Urothelium cell line (cell line): ENCODE measurements around the gene UNC5B.
A peak's percentile ranks its signal among the peaks of the same experiment; 100 is the strongest.

Experiments
- DNase-seq: peaks from one replicate; pipeline ENCODE4 v3.0.0; 2011; ENCODE audit warnings: low spot score, mixed read lengths
- FAIRE-seq: peaks from 2 replicates; lab custom pipeline; 2011; peaks lifted over from hg19 to GRCh38; lab: Jason Lieb, UNC

The UNC5B gene

DNA sequence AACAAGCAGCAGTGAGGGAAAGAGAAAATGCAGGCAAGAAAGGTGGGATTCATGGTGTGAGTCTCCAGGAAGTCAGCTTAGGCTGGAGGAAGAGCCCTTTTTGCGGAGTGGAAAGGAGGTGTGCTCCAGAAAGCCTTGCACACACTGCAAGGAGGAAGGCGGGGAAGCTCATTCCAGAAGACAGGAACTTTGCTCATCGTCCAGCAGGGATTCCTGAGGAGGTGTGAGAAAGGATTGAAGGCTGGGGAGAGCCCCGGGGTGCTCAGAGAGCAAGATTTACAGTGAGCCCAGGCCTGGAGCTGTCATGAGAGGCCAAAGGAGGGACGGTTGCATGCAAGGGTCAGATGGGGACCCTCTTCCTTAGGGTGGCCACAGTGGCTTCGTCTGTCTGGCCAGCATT, 124.3 kb downstream of the UNC5B start:
- no peak for FAIRE-seq
- no peak for DNase-seq

DNA sequence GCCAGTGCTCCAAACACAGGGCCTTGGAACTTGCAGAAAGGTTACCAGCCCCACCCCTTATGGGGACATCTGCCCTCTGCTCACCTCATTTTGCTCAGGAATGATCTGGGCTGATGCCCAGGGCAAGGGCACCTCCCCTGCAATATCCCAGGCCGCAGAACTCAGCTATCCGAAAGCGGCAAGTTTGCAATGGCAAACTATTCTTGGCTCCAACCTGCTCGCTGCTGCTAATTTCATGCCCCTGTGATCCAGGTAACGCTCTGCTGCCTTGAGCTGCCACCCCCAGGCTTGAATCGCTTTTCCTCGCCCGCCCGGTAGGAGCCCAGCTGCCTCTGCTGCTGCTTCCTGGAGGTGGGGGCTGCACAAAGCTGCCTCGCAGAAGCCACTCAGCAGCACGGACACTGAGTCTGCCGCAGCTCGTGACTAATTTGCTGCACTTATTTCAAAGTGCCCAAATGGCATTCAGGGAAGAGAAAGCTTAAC, 124.9 kb downstream of the UNC5B start:
- no peak for FAIRE-seq
- no peak for DNase-seq

GRCh38 chr10:71338728-71339495, 126.5 kb downstream of the UNC5B start:
- no peak for FAIRE-seq
- DNase-seq: no peak

GRCh38 chr10:71339796-71340589, 127.6 kb downstream of the UNC5B start:
- DNase-seq: peak; percentile 76
- FAIRE-seq: no peak

DNA sequence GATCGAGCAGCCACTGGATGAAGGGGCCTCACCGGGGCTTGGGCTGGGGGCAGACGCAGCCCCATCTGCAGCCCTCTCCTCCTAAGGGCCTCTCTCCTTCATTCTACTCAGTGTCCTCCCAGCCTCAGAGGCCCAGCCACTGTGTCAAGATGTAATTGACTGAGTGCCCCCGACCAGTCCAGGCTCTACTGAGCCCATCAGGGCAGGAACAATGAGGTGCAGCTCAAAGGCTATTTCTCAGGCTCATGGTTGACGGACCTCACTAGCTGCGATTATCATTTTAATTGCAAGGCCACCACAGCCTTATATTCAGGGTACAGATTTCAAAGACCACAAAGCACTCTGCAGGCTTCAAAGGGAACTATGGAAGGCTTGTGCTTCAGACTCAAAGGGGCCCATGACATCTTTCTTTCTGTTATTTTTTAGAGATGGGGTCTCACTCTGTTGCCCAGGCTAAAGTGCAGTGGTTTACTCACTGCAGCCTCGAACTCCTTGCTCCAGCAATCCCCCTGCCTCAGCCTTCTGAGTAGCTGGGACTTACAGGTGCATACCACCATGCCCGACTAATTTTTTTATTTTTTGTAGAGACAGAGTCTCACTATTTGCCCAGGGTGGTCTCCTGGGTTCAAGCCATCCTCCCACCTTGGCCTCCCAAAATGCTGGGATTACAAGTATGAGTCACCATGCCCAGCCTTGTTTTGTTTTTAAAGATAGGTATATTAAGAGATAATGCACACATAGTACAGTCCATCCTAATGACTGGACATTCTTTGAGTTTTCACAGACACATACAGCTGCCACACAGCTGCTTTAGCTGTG, 130.4 kb downstream of the UNC5B start:
- FAIRE-seq (no peak), DNase-seq (no peak)

- DNase-seq (no peak), FAIRE-seq (no peak)
Observed at GRCh38 chr10:71343392-71343773, 131.0 kb downstream of the UNC5B start.

GRCh38 chr10:71344154-71344925, 132.0 kb downstream of the UNC5B start:
- FAIRE-seq (no peak), DNase-seq (no peak)

DNA sequence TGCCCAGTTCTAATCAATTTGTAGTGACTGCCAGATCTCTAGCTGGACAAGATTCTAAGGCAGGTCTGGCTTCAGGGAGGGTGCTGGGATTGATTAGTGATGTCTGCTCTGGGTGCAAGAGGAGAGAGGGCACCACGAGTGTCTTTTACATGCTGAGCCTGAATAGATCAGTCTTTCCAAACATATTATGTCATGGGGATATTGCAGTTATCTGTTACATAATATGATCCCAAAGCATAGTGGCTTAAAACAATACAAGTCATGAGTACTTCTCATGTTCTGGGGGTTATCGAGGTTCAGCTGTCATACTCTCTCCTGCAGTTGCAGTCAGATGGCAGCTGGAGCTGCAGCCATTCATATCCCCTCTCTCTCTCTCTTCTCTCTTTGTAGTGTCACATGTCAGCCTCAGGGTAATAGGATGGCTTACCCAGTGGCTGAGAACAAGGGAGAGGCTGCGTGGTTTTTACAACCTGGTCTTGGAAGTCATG, 132.7 kb downstream of the UNC5B start:
- FAIRE-seq: no peak
- no peak for DNase-seq

DNA sequence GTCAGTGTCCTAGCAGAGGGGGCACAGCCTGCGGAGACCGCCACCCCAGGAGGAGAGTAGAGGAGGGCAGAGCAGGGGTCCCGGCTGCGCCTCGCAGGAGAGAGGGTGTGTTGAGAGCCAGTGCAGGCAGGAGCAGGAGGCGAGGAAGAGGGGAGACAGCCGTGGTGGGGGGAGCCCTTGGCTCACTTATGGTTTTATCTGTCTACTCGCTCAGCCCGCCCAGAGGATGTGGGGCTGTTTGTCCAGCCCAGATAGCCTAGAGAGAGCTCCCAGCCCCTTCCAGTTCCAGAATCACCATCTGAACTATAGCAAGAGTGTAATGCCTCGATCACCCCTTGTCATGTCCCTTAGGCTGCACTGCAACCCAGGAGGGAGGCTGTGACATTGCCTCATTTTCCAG, 133.3 kb downstream of the UNC5B start:
- DNase-seq: no peak
- FAIRE-seq: no peak

- no peak for DNase-seq
- FAIRE-seq: no peak
Observed at GRCh38 chr10:71346731-71347130, 134.4 kb downstream of the UNC5B start.

DNA sequence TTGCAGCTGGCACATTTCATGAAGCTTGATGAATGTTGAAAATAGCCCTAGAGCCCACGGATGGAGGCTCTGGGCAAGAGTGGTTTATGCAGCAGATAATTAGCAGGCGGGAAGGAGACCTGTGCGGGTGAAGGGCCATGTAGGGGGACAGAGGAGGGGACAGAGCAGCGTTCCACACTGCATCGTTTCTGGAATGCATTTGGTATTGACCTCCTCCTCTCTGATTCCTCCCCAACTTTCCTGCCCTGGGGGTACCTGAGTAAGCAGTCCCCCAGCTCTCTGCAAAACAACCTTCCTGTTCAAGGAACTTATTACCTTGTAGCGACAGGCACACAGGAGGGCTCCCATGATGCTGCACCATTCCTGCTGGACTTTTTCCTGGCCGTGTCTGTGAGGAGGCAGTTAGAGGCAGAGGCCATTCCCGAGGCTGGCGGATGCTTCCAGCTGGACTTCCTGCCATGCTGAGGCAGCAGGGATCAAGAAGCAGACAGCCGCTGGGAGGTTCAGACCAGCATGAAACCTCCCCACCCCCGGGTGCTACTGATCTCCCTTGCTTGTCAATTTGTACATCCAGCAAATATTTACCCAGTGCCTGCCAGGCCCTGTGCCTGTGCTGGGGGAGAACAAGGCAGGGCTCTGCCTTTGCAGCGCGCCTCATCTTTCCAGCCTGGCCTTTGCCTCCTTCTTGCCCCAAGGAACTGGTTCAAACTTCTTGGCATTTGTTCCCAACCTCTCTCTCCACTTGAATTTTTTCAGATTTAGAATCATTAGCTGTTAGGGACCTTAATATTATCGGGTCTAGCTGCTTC, 135.4 kb downstream of the UNC5B start:
- FAIRE-seq (no peak), DNase-seq (no peak)

DNA sequence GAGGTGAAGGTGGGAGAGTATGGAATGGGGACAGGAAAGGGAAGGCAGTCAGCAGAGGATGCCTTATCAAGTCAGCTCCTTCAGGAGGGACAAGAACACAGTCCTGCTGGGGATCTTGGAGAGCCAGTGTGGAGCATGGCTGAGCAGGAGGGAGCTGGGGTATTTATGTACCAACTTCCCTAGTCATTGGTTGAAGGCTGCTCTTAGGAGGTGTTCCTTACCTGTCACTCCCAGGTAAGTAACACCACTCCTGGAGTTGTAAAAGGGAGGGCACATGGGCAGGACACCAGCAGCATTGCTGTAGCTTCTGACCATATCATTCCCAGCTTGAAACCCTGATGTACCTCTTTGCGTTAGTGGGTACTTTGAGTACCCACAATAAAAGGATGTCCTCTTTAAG, 136.5 kb downstream of the UNC5B start:
- FAIRE-seq (no peak), DNase-seq (no peak)

GRCh38 chr10:71349406-71349805, 137.0 kb downstream of the UNC5B start:
- peak; percentile 86 for FAIRE-seq
- peak; percentile 70 for DNase-seq

GRCh38 chr10:71351087-71351486, 138.7 kb downstream of the UNC5B start:
- DNase-seq (no peak), FAIRE-seq (no peak)

DNA sequence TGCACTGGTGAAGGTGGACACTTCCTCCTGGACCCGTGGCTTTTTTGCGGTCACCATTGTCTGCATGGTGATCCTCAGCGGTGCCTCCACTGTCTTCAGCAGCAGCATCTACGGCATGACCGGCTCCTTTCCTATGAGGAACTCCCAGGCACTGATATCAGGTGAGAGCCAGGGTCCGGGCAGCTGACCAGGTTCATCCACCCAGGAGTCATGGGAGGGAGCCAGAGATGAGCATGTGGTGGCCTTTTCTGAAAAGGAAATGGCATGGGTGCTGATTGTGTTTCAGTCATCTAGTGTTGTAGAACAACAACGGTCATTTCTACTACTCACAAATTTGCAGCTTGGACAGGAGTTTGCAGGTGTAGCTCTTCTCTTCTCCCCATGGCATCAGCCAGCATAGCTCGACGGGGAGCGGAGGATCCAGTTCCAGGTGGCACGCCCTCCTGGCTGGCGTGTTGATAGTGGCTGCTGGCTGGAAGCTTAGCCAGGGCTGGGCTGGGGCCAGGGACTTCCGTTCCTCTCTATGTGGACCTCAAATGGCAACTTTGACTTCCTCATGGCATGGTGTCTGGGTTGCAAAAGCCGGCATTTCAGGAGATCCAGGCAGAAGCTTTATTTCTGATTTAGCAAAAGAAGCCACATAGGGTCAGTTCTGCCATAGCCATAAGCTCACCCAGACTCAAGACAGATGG, 139.4 kb downstream of the UNC5B start:
- DNase-seq: no peak
- FAIRE-seq: no peak
